Measurements from ENCODE around the gene SFMBT1. TPM values are rescaled to one million over a fixed set of nuclear protein-coding genes. Genes with fewer than 3 reads are reported as not detected.

The SFMBT1 gene
- total and polyA plus RNA-seq, 4 donors, result 4.4 to 17.8 (median 10.4) TPM

GRCh38 chr3:53005854-53006513, 39.9 kb downstream of the SFMBT1 start (continued):
- no peak for TF ChIP-seq MAX (IDR thresholded peaks at IDR 0.05)
- TF ChIP-seq HNF4G (IDR thresholded peaks at IDR 0.05), result no peak
- no peak for TF ChIP-seq RXRA (IDR thresholded peaks at IDR 0.05)
- TF ChIP-seq FOXA2 (IDR thresholded peaks at IDR 0.05), result no peak
- TF ChIP-seq SP1 (IDR thresholded peaks at IDR 0.05), result no peak
- no peak for TF ChIP-seq EGR1 (IDR thresholded peaks at IDR 0.05; ENCODE audit: low read depth in 2 of 2)
- TF ChIP-seq, protein P1, sequence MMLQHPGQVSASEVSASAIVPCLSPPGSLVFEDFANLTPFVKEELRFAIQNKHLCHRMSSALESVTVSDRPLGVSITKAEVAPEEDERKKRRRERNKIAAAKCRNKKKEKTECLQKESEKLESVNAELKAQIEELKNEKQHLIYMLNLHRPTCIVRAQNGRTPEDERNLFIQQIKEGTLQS (IDR thresholded peaks at IDR 0.05), result no peak
- no peak for TF ChIP-seq JUND (IDR thresholded peaks at IDR 0.05)

GRCh38 chr3:53005338-53005737, 40.5 kb downstream of the SFMBT1 start:
- H3K36me3 ChIP-seq (ENCODE audit: control insufficient read depth in 4 of 4, insufficient read depth in 3 of 4, low read depth in 1 of 4, low read length in 3 of 4), result no peaks in the 10 kb centered on the region
- 92% methylated on average over 3 of the region's 3 CpGs for whole genome bisulfite sequencing
- no peaks in the 10 kb centered on the region for H3K9me3 ChIP-seq (ENCODE audit: control insufficient read depth in 4 of 4, low read length in 3 of 4)
- no peaks in the 10 kb centered on the region for H3K27me3 ChIP-seq (ENCODE audit: control insufficient read depth in 4 of 4, insufficient read depth in 4 of 4, low read length in 3 of 4)
- no peak overlapping the region for H3K27ac ChIP-seq (ENCODE audit: low read depth in 1 of 2, low read length in 2 of 2)
- DNase-seq (ENCODE audit: low spot score), result no peak
- no peaks in the 10 kb centered on the region for H3K4me1 ChIP-seq (ENCODE audit: control insufficient read depth in 4 of 4, insufficient read depth in 4 of 4, low read length in 3 of 4)
- no peak for TF ChIP-seq HNF4A (conservative IDR thresholded peaks at IDR 0.05)
- TF ChIP-seq CTCF (IDR thresholded peaks at IDR 0.05; ENCODE audit: low read depth, low read length, missing input control), result no peak
- TF ChIP-seq RAD21 (IDR thresholded peaks at IDR 0.05), result no peak
- no peak for TF ChIP-seq JUND (IDR thresholded peaks at IDR 0.05)
- TF ChIP-seq, protein P1 (IDR thresholded peaks at IDR 0.05), result no peak
- TF ChIP-seq HNF4G (IDR thresholded peaks at IDR 0.05), result no peak
- TF ChIP-seq SP1 (IDR thresholded peaks at IDR 0.05), result no peak
- no peak for TF ChIP-seq NR2F2 (IDR thresholded peaks at IDR 0.05)
- TF ChIP-seq, protein P2, sequence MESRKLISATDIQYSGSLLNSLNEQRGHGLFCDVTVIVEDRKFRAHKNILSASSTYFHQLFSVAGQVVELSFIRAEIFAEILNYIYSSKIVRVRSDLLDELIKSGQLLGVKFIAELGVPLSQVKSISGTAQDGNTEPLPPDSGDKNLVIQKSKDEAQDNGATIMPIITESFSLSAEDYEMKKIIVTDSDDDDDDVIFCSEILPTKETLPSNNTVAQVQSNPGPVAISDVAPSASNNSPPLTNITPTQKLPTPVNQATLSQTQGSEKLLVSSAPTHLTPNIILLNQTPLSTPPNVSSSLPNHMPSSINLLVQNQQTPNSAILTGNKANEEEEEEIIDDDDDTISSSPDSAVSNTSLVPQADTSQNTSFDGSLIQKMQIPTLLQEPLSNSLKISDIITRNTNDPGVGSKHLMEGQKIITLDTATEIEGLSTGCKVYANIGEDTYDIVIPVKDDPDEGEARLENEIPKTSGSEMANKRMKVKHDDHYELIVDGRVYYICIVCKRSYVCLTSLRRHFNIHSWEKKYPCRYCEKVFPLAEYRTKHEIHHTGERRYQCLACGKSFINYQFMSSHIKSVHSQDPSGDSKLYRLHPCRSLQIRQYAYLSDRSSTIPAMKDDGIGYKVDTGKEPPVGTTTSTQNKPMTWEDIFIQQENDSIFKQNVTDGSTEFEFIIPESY (IDR thresholded peaks at IDR 0.05), result no peak
- TF ChIP-seq REST (IDR thresholded peaks at IDR 0.05), result no peak
- no peak for TF ChIP-seq FOXA2 (IDR thresholded peaks at IDR 0.05)
- no peak for TF ChIP-seq YY1 (IDR thresholded peaks at IDR 0.05)
- TF ChIP-seq RXRA (IDR thresholded peaks at IDR 0.05), result no peak
- no peak for TF ChIP-seq MAX (IDR thresholded peaks at IDR 0.05)
- TF ChIP-seq GABPA (IDR thresholded peaks at IDR 0.05 in 1 of 2, conservative IDR thresholded peaks at IDR 0.05 in 1 of 2), result no peak
- no peak for TF ChIP-seq EGR1 (IDR thresholded peaks at IDR 0.05; ENCODE audit: low read depth in 2 of 2)
- TF ChIP-seq FOXA1 (IDR thresholded peaks at IDR 0.05), result no peak
- no peak overlapping the region for H3K4me3 ChIP-seq (ENCODE audit: low read depth in 1 of 3, low read length in 3 of 3)
- no peak overlapping the region for H3K9ac ChIP-seq (ENCODE audit: low read depth in 1 of 2, low read length in 2 of 2)

All from liver (tissue), 9 donors.